A549 (cell line): Measurements from ENCODE around the gene BCAS3. TPM values are rescaled to one million over a fixed set of nuclear protein-coding genes. Genes with fewer than 3 reads are reported as not detected.
A peak's percentile ranks its signal among the peaks of the same experiment; 100 is the strongest.

Experiments
- ATAC-seq, 2 experiments: fragments of 200-7000 bp in 1 of 2; fragments of >200 bp in 1 of 2; cut with Nextera tagmentation in 1 of 2; cut with Tn5 transposase in 1 of 2; 3 replicates each; pipeline versions ENCODE4 v1.8.0 to v1.9.1; 2018 to 2020; ENCODE audit warnings: mild to moderate bottlenecking in 1 of 2, moderate library complexity in 1 of 2
- CTCF ChIA-PET: fragments of 300-600 bp; sonication (Branson Sonifier 250); formaldehyde crosslinking; extraction: SDS; loops from one replicate; lab custom pipeline; 2021; ENCODE audit warnings: antibody characterized with exemption, inconsistent platforms; lab: Yijun Ruan, JAX
- POLR2A ChIA-PET: fragments of 350-600 bp; formaldehyde crosslinking; extraction: SDS; loops from one replicate; lab custom pipeline; 2021; ENCODE audit warnings: antibody characterized with exemption, inconsistent platforms; lab: Yijun Ruan, JAX
- DNase-seq, 2 experiments: peaks; one replicate each; pipeline versions ENCODE4 v3.0.0 to v3.0.0-alpha.2; 2011 to 2016; ENCODE audit warnings: low read depth in 1 of 2, low spot score in 1 of 2
- FAIRE-seq: peaks from 2 replicates; lab custom pipeline; 2011; peaks lifted over from hg19 to GRCh38; lab: Jason Lieb, UNC
- H3K27ac ChIP-seq, 2 experiments: fragments of >200 bp; sonication (Bioruptor Twin); formaldehyde crosslinking; 3 replicates each; pipeline ENCODE4 v1.5.1; 2016 to 2017
- H3K4me1 ChIP-seq: fragments of >200 bp; sonication (Bioruptor Twin); formaldehyde crosslinking; 3 replicates; pipeline ENCODE4 v1.6.1; 2016
- H3K4me2 ChIP-seq: fragments of >200 bp; sonication (Bioruptor Twin); formaldehyde crosslinking; 3 replicates; pipeline ENCODE4 v1.6.1; 2016
- H3K4me3 ChIP-seq: fragments of >200 bp; sonication (Bioruptor Twin); formaldehyde crosslinking; 3 replicates; pipeline ENCODE4 v1.5.1; 2016
- H3K9me3 ChIP-seq: fragments of >200 bp; sonication (Bioruptor Twin); formaldehyde crosslinking; 3 replicates; pipeline ENCODE4 v1.6.1; 2016
- BHLHE40 ChIP-seq: IDR thresholded peaks from 2 replicates; pipeline ENCODE4 v1.6.1; 2012; ENCODE audit warnings: low read depth, low read length, inconsistent platforms
- CBX8 ChIP-seq: fragments of 200-600 bp; sonication (generic); IDR thresholded peaks from 2 replicates; pipeline ENCODE4 v1.6.1; 2016
- CHD4 ChIP-seq: fragments of 200-600 bp; sonication (generic); IDR thresholded peaks from 2 replicates; pipeline ENCODE4 v1.6.1; 2016; ENCODE audit warnings: antibody characterized with exemption, mild to moderate bottlenecking, borderline replicate concordance
- CTCF ChIP-seq: fragments of >200 bp; sonication (Bioruptor Twin); formaldehyde crosslinking; IDR thresholded peaks from 3 replicates; pipeline ENCODE4 v1.5.1; 2016
- FOSB ChIP-seq: fragments of 250-450 bp; sonication (Bioruptor Pico); IDR thresholded peaks from 2 replicates; pipeline ENCODE4 v1.5.0; 2020; ENCODE audit warnings: mild to moderate bottlenecking, moderate library complexity
- FOXS1 ChIP-seq: fragments of 250-450 bp; sonication (Bioruptor Pico); IDR thresholded peaks from 2 replicates; pipeline ENCODE4 v1.5.0; 2020; ENCODE audit warnings: mild to moderate bottlenecking, moderate library complexity
- HDAC2 ChIP-seq: fragments of 200-600 bp; sonication (generic); IDR thresholded peaks from 2 replicates; pipeline ENCODE4 v1.6.1; 2016
- JUN ChIP-seq, 2 experiments: fragments of >200 bp; sonication (Bioruptor Twin); formaldehyde crosslinking; IDR thresholded peaks; 2 replicates in 1 of 2; 3 replicates in 1 of 2; pipeline ENCODE4 v1.6.1; 2016 to 2017
- JUNB ChIP-seq: fragments of >200 bp; sonication (Bioruptor Twin); formaldehyde crosslinking; IDR thresholded peaks from 2 replicates; pipeline ENCODE4 v1.6.1; 2016
- KDM5A ChIP-seq: fragments of 200-600 bp; sonication (generic); IDR thresholded peaks from 2 replicates; pipeline ENCODE4 v1.6.1; 2016; ENCODE audit warnings: antibody characterized with exemption, mild to moderate bottlenecking
- MAFK ChIP-seq: fragments of 450-650 bp; IDR thresholded peaks from 2 replicates; pipeline ENCODE4 v1.6.1; 2014; ENCODE audit not compliant: partially characterized antibody
- MAX ChIP-seq: IDR thresholded peaks from 2 replicates; pipeline ENCODE4 v1.6.1; 2012
- NR3C1 ChIP-seq: fragments of >200 bp; sonication (Bioruptor Twin); formaldehyde crosslinking; IDR thresholded peaks from 3 replicates; pipeline ENCODE4 v1.6.1; 2017
- PHF8 ChIP-seq: fragments of 200-600 bp; sonication (generic); IDR thresholded peaks from 2 replicates; pipeline ENCODE4 v1.6.1; 2016; ENCODE audit warnings: low read depth, mild to moderate bottlenecking, antibody characterized with exemption, moderate library complexity, borderline replicate concordance
- RAD21 ChIP-seq, 2 experiments: fragments of >200 bp in 1 of 2; sonication (Bioruptor Twin) in 1 of 2; formaldehyde crosslinking in 1 of 2; IDR thresholded peaks in 1 of 2; conservative IDR thresholded peaks in 1 of 2; 2 replicates in 1 of 2; 3 replicates in 1 of 2; pipeline ENCODE4 v1.6.1; 2012 to 2018; ENCODE audit warnings: inconsistent platforms in 1 of 2
- RFX5 ChIP-seq: fragments of 450-650 bp; IDR thresholded peaks from 2 replicates; pipeline ENCODE4 v1.7.1; 2014; ENCODE audit warnings: antibody characterized with exemption, mild to moderate bottlenecking, moderate library complexity
- RNF2 ChIP-seq: fragments of 200-600 bp; sonication (generic); IDR thresholded peaks from 2 replicates; pipeline ENCODE4 v1.6.1; 2016; ENCODE audit warnings: low read depth, mild to moderate bottlenecking, antibody characterized with exemption, moderate library complexity, borderline replicate concordance
- TP53 ChIP-seq: fragments of 250-450 bp; sonication (Bioruptor Pico); IDR thresholded peaks from 2 replicates; pipeline ENCODE4 v1.5.0; 2021; ENCODE audit warnings: mild to moderate bottlenecking, moderate library complexity
- ZSCAN20 ChIP-seq: fragments of 250-450 bp; sonication (Bioruptor Pico); IDR thresholded peaks from 2 replicates; pipeline ENCODE4 v1.8.0; 2022; ENCODE audit warnings: mild to moderate bottlenecking, moderate library complexity
- WGBS: methylation state at CpG from one replicate; pipeline ENCODE4 v1.1.6; 2017; ENCODE audit errors: missing lambda C conversion rate; 5-methylcytosine and 5-hydroxymethylcytosine counted together
- polyA plus RNA-seq, 4 experiments: library from polyadenylated mRNA; depleted of rRNA in 3 of 4; stranded (reverse); fragments of >200 nt; fragmentation: RNase III in 1 of 4; extraction: RNeasy Plus Mini Kit Qiagen cat#74134 plus additional on column Dnase treatment in 1 of 4; gene quantifications; 2 replicates in 3 of 4; 3 replicates in 1 of 4; pipeline ENCODE4 v1.2.3, GENCODE V29; 2011 to 2017
- TF ChIP-seq, protein P1 (sequence below): IDR thresholded peaks from 2 replicates; pipeline ENCODE4 v1.6.1; 2012; ENCODE audit warnings: low read depth, borderline replicate concordance
- TF ChIP-seq, protein P2 (sequence below): fragments of 250-450 bp; sonication (Bioruptor Pico); IDR thresholded peaks from 2 replicates; pipeline ENCODE4 v1.5.0; 2021; ENCODE audit warnings: mild to moderate bottlenecking, moderate library complexity, borderline replicate concordance
- TF ChIP-seq, protein P3 (sequence below): IDR thresholded peaks from 2 replicates; pipeline ENCODE4 v1.6.1; 2012

Gene BCAS3
- polyA plus RNA-seq, 2 of the 4 experiments (the other 2 are of a cell fraction) = 14.7 to 43.4 TPM

GRCh38 chr17:60947100-60947499 lies 269.4 kb downstream of the BCAS3 start:
- no peak for ATAC-seq
- 80% methylated on average over 1 of the region's 1 CpG for WGBS
- no peak overlapping the region for H3K27ac ChIP-seq
- FAIRE-seq = peak; percentile 51
- H3K4me1 ChIP-seq = no peaks in the 10 kb centered on the region
- no peaks in the 10 kb centered on the region for H3K9me3 ChIP-seq
- TF ChIP-seq CTCF (no peak), JUNB (no peak), RNF2 (no peak), RAD21 (conservative IDR thresholded peaks at IDR 0.05 in 1 of 2, IDR thresholded peaks at IDR 0.05 in 1 of 2) (no peak), NR3C1 (no peak), KDM5A (no peak), RFX5 (no peak), PHF8 (no peak), MAX (no peak)
- TF ChIP-seq, protein P1, sequence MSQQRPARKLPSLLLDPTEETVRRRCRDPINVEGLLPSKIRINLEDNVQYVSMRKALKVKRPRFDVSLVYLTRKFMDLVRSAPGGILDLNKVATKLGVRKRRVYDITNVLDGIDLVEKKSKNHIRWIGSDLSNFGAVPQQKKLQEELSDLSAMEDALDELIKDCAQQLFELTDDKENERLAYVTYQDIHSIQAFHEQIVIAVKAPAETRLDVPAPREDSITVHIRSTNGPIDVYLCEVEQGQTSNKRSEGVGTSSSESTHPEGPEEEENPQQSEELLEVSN = no peak
- TF ChIP-seq, all 56 proteins: peak for 0
- H3K4me3 ChIP-seq = no peak overlapping the region
- no peak for DNase-seq
- ChIA-PET POLR2A (no interaction called here), CTCF (interaction anchor here (0.9 to 1.2 kb wide), 3 partner anchors 25 to 465 kb away, joined by 3 to 4 read pairs (median 4); no protein-coding TSS in a partner anchor)
- H3K4me2 ChIP-seq = no peak overlapping the region

DNA sequence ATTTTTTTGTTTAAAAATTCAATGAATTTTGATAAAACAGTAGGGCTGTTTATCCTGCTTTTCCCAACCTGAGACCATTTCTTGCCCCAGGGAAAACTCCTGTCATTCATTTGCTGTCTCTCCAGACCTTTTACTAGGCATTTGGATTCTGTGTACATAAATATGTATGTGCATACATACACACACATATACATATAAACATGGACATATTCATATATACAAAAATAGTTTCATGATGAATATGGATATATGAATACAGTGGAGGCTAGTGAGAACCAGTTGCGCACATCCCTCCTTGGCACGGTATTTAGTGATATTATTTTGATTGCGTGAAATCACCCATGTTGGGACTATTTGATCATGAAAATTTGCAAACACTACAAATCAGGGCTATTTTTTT lies 269.9 kb downstream of the BCAS3 start:
- ChIA-PET POLR2A (no interaction called here), CTCF (interaction anchor here (1.2 kb wide), 2 partner anchors 45 to 465 kb away, joined by 3 to 4 read pairs; no protein-coding TSS in a partner anchor)
- H3K9me3 ChIP-seq = no peaks in the 10 kb centered on the region
- H3K4me3 ChIP-seq = no peak overlapping the region
- TF ChIP-seq JUN (IDR thresholded peaks at IDR 0.05) = no peak
- no peak for TF ChIP-seq MAX
- TF ChIP-seq CBX8 = no peak
- no peak for TF ChIP-seq CHD4
- TF ChIP-seq TP53 (CRISPR knock-in tag) = no peak
- TF ChIP-seq RFX5 = no peak
- TF ChIP-seq MAFK = no peak
- no peak for TF ChIP-seq NR3C1
- no peak for TF ChIP-seq HDAC2
- TF ChIP-seq, protein P2, sequence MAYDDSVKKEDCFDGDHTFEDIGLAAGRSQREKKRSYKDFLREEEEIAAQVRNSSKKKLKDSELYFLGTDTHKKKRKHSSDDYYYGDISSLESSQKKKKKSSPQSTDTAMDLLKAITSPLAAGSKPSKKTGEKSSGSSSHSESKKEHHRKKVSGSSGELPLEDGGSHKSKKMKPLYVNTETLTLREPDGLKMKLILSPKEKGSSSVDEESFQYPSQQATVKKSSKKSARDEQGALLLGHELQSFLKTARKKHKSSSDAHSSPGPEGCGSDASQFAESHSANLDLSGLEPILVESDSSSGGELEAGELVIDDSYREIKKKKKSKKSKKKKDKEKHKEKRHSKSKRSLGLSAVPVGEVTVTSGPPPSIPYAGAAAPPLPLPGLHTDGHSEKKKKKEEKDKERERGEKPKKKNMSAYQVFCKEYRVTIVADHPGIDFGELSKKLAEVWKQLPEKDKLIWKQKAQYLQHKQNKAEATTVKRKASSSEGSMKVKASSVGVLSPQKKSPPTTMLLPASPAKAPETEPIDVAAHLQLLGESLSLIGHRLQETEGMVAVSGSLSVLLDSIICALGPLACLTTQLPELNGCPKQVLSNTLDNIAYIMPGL (CRISPR knock-in tag) = no peak
- no peak for TF ChIP-seq ZSCAN20 (CRISPR knock-in tag)
- no peak for TF ChIP-seq FOXS1 (CRISPR knock-in tag)
- TF ChIP-seq BHLHE40 = no peak
- TF ChIP-seq FOSB (CRISPR knock-in tag) = no peak
- TF ChIP-seq, protein P3, sequence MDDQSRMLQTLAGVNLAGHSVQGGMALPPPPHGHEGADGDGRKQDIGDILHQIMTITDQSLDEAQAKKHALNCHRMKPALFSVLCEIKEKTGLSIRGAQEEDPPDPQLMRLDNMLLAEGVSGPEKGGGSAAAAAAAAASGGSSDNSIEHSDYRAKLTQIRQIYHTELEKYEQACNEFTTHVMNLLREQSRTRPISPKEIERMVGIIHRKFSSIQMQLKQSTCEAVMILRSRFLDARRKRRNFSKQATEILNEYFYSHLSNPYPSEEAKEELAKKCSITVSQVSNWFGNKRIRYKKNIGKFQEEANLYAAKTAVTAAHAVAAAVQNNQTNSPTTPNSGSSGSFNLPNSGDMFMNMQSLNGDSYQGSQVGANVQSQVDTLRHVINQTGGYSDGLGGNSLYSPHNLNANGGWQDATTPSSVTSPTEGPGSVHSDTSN = no peak
- DNase-seq = no peak
- H3K27ac ChIP-seq = no peak overlapping the region
- WGBS = 95% methylated on average over 3 of the region's 3 CpGs
- ATAC-seq = no peak
- H3K4me1 ChIP-seq = no peaks in the 10 kb centered on the region
- no peak for FAIRE-seq
- H3K4me2 ChIP-seq = no peak overlapping the region
